Subcutaneous adipose tissue (tissue), 4 donors: ENCODE data around the gene GPR179. TPM values are rescaled to one million over a fixed set of nuclear protein-coding genes. Genes with fewer than 3 reads are reported as not detected.
"Not testable (repeated sequence)": the region's sequence is repeated elsewhere in the genome, so short reads cannot be mapped to it uniquely, and the experiment has no call there.

Experiments
- total RNA-seq, 4 donors: library from RNA; depleted of rRNA; stranded (reverse); fragments of >200 nt; gene quantifications; one replicate each; pipeline ENCODE4 v1.1.0, GENCODE V29; 2016
- TF ChIP-seq, protein P1 (sequence below): fragments of 450-650 bp; IDR thresholded peaks from one replicate; pipeline ENCODE4 v1.5.1; 2016; ENCODE audit warnings: low read depth, mild to moderate bottlenecking, control low read depth, antibody characterized with exemption, moderate library complexity

GPR179 gene
- total RNA-seq, 4 donors from 2014 or later = under 0.01 TPM; not detected in 2

DNA sequence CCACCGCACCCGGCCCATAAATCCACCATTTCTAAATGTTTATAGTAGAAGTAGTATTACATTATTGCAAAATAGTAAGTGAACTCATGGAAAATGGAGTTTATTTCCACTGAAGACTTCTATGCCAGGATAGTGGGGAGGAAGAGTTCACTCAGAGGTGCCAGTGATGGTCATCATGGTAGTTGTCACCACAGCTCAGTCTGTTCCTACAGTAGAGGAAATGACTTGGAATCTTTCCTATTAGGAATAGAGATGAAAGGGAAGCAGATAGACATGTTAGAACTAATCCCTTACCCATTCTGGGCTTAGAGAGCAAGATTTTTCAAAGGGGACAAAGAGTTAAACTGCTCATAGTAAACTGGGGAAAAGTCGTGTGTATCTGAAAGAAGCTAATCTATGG lies 26.7 kb downstream of the GPR179 start:
- TF ChIP-seq, protein P1, sequence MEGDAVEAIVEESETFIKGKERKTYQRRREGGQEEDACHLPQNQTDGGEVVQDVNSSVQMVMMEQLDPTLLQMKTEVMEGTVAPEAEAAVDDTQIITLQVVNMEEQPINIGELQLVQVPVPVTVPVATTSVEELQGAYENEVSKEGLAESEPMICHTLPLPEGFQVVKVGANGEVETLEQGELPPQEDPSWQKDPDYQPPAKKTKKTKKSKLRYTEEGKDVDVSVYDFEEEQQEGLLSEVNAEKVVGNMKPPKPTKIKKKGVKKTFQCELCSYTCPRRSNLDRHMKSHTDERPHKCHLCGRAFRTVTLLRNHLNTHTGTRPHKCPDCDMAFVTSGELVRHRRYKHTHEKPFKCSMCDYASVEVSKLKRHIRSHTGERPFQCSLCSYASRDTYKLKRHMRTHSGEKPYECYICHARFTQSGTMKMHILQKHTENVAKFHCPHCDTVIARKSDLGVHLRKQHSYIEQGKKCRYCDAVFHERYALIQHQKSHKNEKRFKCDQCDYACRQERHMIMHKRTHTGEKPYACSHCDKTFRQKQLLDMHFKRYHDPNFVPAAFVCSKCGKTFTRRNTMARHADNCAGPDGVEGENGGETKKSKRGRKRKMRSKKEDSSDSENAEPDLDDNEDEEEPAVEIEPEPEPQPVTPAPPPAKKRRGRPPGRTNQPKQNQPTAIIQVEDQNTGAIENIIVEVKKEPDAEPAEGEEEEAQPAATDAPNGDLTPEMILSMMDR = no peak

DNA sequence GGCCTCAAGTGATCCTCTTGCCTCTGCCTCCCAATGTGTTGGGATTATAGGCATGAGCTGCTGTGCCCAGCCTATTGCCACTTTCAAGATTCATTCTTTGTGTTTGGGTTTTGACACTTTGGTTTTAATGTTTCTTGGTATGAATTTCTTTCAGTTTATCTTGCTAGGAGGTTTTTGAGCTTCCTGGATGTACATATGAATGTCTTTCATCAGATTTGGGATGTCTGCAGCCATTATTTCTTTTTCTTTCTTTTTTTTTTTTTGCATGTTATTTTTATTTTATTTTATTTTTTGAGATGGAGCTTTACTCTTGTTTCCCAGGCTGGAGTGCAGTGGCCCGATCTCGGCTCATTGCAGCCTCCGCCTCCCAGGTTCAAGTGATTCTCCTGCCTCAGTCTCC lies 28.3 kb downstream of the GPR179 start:
- TF ChIP-seq, protein P1 = no peak

DNA sequence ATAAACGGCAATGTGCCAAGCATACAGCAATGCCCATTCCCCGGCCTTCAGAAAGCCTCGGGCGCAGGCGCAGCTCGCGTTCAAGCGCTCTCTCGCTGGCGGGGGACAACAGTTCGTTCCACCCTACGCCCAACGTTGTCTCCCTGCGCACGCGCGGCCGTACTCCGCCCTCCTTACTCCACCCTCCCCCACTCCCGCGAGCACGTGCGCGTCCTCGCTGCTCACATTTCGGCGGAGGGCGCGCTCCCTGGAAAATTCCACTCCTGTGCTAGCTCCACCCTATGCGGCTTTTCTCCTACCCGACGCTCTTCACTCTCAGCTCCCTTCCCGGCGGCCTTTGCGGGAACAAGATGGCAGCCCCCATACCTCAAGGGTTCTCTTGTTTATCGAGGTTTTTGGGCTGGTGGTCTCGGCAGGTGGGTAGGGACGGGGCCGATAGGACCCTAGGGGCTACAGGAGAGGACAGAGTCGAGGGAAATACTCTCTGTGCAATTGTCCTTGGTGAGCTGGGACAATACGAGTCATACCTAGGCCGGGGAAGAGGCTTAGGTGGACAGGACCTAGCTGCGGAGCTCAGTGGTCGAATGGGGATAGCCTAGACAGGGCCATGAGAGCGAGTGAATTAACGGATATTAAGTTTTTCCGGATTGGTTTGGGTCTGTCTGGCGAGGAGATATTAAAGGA lies 46.8 kb downstream of the GPR179 start, which contains the start of gene MRPL45:
Gene MRPL45, plus strand, starts transcription at position 335 of the 684 bp plus-strand sequence. Its CDS starts 16 bp downstream, at position 351.
- TF ChIP-seq, protein P1 = not testable (repeated sequence)

Other genes starting within 250 kb of the GPR179 start
- gene TBC1D3E, start 216.0 kb downstream of the GPR179 start, total RNA-seq = not detected
- gene TBC1D3, start 151.4 kb downstream of the GPR179 start, total RNA-seq = not detected
- 10 to 100 TPM; 31.8 to 40.9 (median 38.5) TPM for gene MRPL45, start 46.8 kb downstream of the GPR179 start, total RNA-seq
- 10 to 100 TPM in 1 of 4 donors, 1 to 10 TPM in 3; 5.5 to 20.9 (median 8.8) TPM for gene SOCS7, start 7.9 kb upstream of the GPR179 start, total RNA-seq
- 10 to 100 TPM in 3 of 4 donors, 1 to 10 TPM in 1; 8.2 to 37.7 (median 12.3) TPM for gene ARHGAP23, start 84.5 kb upstream of the GPR179 start, total RNA-seq